Left hindlimb (tissue), 1 donor: ENCODE results near the gene TRAPPC5.
A peak's percentile ranks its signal among the peaks of the same experiment; 100 is the strongest.
"Not testable (repeated sequence)": the region's sequence is repeated elsewhere in the genome, so short reads cannot be mapped to it uniquely, and the experiment has no call there.

Experiments used
- DNase-seq: peaks from one replicate; pipeline ENCODE4 v3.0.0-alpha.2; 2018

Gene TRAPPC5

DNA sequence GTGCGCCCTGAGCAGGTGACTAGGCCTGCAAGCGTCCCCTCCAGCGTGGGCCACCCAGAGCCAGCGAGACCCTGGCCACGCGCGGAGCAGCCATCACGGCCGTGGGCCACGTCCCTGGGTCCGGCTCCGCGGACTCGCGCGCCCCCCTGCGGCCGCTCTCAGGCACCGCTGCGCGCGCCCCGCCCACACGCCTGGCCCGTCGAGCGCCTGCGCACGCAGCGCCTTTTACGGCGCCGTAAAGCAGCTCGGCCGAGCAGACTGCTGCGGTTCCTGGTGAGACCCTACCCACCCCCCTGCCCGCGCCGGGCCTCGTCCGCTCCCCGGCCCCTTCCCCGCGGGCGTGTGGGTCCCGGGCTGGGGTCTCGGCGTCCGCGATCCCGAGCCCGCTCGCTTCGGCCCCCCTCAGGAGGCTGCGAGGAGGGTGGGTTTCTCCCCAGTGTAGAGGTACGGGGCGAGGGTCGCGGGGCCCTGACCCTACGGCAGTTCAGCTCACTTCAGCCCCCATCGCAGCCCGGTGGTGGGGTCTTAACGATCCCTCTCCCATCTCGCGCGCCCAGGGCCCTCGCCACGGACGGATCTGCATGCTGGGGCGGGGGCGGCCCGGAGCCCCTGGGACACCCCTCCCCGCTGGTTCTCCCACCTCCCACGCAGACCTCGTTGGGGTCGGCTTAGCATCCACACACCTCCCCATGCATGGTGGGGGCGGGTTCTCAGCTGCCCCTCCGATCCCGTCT, at the start of gene TRAPPC5:
Gene TRAPPC5, plus strand, starts transcription at position 228 of the 734 bp plus-strand sequence. CDS start 1,421 bp downstream, outside the sequence.
- DNase-seq = peak; percentile 88

DNA sequence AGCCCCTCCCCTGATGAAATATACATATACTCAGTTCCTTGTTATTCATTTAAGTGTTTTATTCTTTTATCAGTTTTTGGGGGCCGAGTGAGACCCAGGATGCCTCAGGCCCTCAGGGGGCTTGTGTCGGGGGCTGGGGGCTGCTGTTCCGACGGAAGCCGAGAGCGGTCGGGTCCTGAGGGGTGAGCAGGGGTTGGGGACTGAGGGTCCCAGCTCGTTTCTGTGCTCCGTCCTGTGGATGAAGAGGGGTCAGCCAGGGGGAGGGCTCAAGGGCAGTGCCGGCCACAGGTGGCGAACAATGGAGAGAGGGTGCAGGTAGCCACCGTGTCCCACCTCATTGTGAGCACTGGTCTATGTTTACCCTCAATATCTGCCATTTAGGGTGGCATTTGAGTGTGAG, 49.1 kb upstream of the TRAPPC5 start:
- no peak for DNase-seq

DNA sequence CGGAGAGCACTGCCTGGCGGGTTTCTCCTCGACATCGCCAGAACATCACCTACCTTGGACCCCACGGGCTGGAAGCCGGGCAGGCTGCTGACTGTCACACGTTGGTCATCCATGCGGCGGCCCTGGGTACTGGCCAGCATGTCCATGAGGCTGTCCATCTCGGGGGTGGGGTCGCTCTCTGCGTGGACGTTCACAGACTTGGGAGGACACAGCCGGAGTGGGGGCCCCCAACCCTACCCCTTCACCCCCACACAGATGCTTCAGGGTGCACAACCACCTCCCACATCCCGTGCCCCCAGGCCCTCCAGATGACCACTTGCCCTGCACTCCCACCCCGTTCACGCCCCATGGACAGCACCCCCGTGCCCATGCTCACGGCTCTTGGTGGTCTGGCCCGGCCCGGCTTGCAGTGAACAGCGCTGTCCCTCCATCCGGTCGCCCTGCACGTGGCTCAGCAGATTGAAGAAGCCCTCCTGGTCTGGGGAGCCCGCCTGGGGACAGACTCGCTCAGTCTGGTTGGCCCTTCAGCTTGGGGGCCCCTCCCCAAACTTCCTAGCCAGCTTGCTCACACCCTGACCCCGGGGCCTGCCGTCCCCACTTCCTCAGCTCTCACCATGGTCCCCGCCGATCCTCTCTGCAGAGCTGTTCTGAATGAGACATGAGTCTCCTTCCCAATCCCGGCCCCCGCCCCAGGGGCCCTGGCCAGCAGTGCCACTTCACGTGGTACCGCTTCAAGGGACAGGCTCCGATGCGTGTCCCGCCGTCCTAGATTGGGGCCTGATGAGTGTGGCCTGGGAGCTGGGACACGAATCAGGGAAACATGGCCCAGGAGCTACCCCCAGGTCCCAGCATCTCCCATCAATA, 48.1 kb upstream of the TRAPPC5 start:
- DNase-seq = no peak

DNA sequence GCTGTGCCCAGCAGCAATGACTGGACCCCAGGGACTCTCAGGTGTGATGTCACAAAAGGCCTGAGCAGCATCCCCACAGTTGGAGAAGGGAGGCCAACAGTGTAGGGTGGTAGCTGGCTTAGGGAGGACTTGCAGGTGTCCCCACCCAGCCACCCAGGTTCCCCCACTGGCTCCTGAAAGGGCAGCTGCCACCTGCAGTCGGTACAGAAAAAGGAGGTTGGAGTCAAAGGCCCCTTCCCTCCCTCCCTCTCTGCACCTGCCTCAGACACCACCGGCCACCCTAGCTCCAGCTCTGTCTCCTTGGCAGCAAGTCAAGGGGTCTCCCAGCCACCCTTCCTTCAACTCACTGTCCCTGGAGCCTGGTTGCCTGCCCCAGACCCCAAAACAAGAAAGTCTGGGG, 46.9 kb upstream of the TRAPPC5 start, which contains the start of gene PCP2:
Gene PCP2, minus strand, starts transcription at position 22 of the 400 bp plus-strand sequence. CDS start 262 bp downstream, outside the sequence.
- DNase-seq = no peak

DNA sequence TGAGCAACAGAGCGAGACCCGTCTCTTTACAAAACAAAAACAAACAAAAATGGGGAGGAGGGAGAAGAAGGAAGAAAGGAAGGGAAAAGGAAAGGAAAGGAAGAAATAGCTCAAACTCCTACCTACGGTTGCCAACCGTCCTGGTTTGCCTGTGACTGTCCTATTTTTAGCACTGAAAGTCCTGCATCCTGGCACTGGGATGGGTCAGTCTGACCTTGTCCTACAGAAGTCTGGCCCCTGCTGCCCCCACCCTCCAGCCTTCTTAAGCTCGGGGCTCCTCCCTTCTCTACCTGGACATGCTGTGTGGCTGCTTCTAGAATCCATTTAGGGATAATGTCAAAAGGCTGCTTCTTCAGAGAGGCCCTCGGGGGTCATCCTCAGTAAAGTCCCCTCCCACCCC, 45.0 kb upstream of the TRAPPC5 start:
- no peak for DNase-seq

GRCh38 chr19:7636317-7636690, 44.3 kb upstream of the TRAPPC5 start:
- no peak for DNase-seq

- no peak for DNase-seq
These were observed 43.8 kb upstream of the TRAPPC5 start, which contains the start of gene STXBP2 for GRCh38 chr19:7636691-7637373. TSS of gene STXBP2 (plus strand) at chr19:7637110. CDS start at chr19:7637150, 40 bp downstream.

GRCh38 chr19:7637374-7638256, 43.0 kb upstream of the TRAPPC5 start:
- no peak for DNase-seq

DNA sequence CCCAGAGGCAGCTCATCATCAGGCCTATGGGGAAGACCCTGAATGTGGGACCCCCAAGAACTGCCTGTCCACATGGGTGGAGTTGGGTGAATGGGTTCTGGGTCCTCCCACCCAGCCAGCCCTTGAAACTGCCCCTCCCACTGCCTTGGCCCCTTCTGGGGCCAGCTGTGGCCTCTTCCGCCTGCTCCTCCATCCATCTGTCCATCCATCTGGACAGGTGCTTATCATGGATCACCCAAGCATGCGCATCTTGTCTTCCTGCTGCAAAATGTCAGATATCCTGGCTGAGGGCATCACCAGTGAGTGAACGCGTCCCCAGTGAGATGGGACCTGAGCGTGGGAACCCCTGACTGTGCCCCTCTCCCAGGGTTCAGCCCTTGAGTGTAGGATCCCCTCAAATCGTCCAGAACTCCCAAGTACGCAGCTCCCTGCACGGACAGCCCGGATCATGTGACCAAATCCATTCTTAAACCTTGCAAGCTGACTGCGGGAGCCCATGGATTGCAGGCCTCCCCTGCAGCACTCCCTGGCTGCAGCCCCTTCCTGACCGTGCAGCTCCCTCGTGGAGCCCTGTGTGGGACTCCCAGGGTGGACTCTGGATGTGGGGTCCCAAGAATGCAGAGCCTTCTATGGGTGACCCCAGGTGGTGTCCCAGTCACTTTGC, 41.7 kb upstream of the TRAPPC5 start:
- no peak for DNase-seq

GRCh38 chr19:7639863-7640348, 40.7 kb upstream of the TRAPPC5 start:
- no peak for DNase-seq

GRCh38 chr19:7640803-7641202, 39.8 kb upstream of the TRAPPC5 start:
- no peak for DNase-seq

DNA sequence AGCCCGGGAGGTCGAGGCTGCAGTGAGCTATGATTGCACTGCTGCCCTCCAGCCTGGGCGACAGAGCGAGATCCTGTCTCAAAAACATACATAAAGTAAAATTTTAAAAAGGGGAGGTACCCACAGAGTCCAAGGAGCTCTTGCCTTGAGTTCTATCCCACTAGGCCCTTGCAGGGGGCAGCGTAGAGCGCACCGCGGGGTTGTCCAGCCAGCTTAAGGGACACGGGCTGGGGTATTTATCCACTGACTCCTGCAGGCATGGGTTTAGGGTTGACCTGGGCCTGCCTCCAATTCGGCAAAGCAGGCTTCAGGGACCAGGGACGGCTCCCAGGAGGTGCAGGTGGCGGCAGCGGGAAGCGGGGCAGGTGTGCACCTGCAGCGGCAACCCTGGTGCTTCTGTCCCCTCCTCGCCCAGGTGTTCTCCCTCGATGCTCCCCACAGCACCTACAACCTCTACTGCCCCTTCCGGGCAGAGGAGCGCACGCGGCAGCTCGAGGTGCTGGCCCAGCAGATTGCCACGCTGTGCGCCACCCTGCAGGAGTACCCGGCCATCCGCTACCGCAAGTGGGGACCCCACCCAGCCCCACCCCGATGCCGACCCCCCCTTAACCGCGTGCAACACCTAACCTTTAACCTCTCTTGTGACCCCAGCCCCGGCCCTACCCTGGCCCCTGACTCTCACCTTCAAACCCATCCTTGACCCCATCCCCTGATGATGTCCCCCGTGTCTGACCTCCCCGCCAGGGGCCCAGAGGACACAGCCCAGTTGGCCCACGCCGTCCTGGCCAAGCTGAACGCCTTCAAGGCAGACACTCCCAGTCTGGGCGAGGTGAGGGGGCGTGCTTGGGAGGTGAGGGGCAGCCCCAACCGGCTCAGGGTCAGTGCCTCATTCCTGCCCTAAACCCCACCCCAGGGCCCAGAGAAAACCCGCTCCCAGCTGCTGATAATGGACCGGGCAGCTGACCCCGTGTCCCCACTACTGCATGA, 39.0 kb upstream of the TRAPPC5 start:
- DNase-seq = no peak

DNA sequence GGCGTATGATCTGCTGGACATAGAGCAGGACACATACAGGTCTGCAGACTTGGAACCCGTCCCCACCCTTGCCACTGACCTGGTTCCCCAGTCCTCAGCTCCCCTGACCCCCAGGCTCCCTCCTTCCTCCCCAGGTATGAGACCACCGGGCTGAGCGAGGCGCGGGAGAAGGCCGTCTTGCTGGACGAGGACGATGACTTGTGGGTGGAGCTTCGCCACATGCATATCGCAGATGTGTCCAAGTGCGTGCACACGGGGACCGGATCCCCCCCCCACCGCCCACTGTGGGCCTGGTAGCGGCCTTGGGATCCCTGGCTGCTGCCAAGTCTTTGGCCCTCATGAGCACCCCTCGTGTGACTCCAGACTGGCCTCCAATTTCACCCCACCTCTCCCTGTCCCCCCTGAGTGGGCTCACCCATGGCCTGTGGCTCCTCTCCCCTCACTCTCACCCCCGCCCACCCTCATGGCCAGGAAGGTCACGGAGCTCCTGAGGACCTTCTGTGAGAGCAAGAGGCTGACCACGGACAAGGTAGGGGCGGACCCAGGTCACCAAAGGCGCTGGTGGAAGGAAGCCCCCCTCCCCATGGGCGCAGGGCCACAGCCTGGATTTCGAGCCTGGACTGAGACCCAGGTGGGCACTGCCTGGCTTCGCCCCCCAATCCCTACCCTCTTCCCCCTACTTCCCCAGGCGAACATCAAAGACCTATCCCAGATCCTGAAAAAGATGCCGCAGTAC, 38.2 kb upstream of the TRAPPC5 start:
- no peak for DNase-seq

GRCh38 chr19:7643031-7643415, 37.6 kb upstream of the TRAPPC5 start:
- no peak for DNase-seq

DNA sequence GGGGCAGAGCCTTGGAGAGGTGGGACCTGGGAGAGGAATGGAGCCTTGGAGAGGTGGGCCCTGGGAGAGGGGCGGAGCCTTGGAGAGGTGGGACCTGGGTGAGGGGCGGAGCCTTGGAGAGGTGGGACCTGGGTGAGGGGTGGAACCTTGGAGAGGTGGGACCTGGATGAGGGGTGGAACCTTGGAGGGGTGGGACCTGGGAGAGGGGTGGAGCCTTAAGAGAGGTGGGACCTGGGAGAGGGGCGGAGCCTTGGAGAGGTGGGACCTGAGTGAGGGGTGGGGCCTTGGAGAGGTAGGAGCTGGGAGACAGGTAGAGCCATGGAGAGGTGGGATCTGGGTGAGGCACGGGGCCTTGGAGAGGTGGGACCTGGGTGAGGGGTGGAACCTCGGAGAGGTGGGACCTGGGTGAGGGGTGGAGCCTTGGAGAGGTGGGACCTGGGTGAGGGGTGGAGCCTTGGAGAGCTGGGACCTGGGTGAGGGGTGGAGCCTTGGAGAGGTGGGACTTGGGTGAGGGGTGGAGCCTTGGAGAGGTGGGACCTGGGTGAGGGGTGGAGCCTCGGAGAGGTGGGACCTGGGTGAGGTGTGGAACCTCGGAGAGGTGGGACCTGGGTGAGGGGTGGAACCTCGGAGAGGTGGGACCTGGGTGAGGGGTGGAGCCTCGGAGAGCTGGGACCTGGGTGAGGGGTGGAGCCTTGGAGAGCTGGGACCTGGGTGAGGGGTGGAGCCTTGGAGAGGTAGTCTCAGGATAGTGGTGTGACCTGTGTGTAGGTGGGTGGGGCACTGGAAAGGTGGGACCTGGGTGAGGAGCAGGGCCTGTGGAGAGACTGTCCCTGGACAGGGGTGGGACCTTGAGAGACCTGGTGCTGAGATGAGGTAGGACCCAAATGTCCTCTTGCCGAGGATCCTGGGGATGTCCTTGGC, 36.7 kb upstream of the TRAPPC5 start:
- DNase-seq = not testable (repeated sequence)

DNA sequence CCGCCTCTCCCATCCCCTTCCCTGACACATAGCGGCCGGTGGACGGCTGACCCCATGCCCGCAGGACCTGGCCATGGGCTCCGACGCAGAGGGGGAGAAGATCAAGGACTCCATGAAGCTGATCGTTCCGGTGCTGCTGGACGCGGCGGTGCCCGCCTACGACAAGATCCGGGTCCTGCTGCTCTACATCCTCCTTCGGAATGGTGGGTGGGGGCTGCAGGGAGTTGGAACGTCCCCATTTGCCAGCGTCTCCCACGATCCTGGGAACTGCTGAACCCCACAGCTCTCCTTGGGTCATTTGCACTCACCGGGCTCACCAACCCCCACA, 36.1 kb upstream of the TRAPPC5 start:
- DNase-seq = no peak

GRCh38 chr19:7645163-7645562, 35.5 kb upstream of the TRAPPC5 start:
- no peak for DNase-seq

DNA sequence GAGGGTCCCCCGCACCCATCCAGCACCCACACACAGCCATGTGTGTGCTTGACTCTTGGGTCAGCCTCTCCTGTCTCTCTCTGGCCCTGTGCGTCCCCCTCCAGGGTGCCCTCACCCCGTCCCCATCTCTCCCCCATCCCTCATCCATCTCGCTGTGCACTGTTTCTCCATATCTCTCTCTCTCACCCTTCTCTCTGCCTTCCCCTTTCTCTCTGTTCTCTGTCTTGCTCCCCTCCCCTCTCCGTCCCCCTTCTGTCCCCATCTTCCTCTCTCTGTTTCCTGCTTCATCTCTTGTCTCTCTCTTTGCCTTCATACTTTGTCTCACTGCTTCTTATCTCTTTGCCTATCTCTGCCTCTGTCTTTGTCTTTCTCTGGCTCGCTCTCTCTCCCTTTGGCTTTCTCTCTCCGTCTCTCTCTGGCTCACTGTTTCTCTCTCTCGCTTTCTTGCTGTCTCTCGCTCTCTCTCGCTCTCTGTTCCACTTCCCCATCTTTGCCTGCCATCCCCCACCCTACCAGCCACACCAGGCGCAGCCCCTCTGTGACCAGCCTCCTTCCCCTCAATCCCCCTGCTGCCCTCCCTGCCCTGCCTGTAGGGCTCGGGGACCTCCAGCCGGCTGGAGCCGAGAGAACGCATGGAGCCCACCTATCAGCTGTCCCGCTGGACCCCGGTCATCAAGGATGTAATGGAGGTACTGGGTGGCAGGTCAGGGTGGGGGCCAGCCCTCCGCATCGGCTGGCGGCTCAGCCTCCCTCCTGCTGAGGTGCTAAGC, 34.8 kb upstream of the TRAPPC5 start:
- DNase-seq = no peak
